H1 (cell line): ENCODE data around the gene IGF2BP3.

ENCODE experiments used
- CHD1 ChIP-seq: IDR thresholded peaks from 2 replicates; pipeline ENCODE4 v1.6.1; 2012; ENCODE audit warnings: low read depth, low read length, improper control_type of control experiment
- CTCF ChIP-seq, 3 experiments: IDR thresholded peaks; 1 replicate in 2 of 3; 2 replicates in 1 of 3; pipeline versions ENCODE4 v1.5.1 to v1.6.1; 2011; ENCODE audit warnings: low read length in 3 of 3, mild to moderate bottlenecking in 3 of 3, inconsistent platforms in 2 of 3, low read depth in 1 of 3, moderate library complexity in 1 of 3; ENCODE audit not compliant: insufficient read depth in 1 of 3; ENCODE audit errors: control extremely low read depth in 1 of 3
- EP300 ChIP-seq, 2 experiments: IDR thresholded peaks; 1 replicate in 1 of 2; 2 replicates in 1 of 2; pipeline ENCODE4 v1.6.1; 2011 to 2012; ENCODE audit warnings: low read depth in 2 of 2, low read length in 2 of 2, mild to moderate bottlenecking in 2 of 2, borderline replicate concordance in 1 of 2, inconsistent platforms in 1 of 2, moderate library complexity in 1 of 2
- PHF8 ChIP-seq: fragments of 200-600 bp; sonication (generic); conservative IDR thresholded peaks from 2 replicates; pipeline ENCODE4 v1.7.1; 2012; ENCODE audit warnings: low read depth, mild to moderate bottlenecking, inconsistent platforms, low read length, moderate library complexity
- POLR2A ChIP-seq, 2 experiments: IDR thresholded peaks; 1 replicate in 1 of 2; 2 replicates in 1 of 2; pipeline ENCODE4 v1.6.1; 2011; ENCODE audit warnings: low read depth in 2 of 2, low read length in 2 of 2, mild to moderate bottlenecking in 2 of 2; ENCODE audit errors: control extremely low read depth in 1 of 2
- POLR2AphosphoS5 ChIP-seq: IDR thresholded peaks from 2 replicates; pipeline ENCODE4 v1.6.1; 2011; ENCODE audit warnings: low read depth, low read length
- RFX5 ChIP-seq: IDR thresholded peaks from 2 replicates; pipeline ENCODE4 v1.6.1; 2011; ENCODE audit warnings: low read depth, low read length, improper control_type of control experiment, borderline replicate concordance
- SIX5 ChIP-seq: IDR thresholded peaks from 2 replicates; pipeline ENCODE4 v1.6.1; 2011; ENCODE audit warnings: mild to moderate bottlenecking, low read depth, low read length
- SP2 ChIP-seq: IDR thresholded peaks from 2 replicates; pipeline ENCODE4 v1.6.1; 2012; ENCODE audit warnings: mild to moderate bottlenecking, low read length, inconsistent platforms
- TF ChIP-seq, protein P1 (sequence below): IDR thresholded peaks from 2 replicates; pipeline ENCODE4 v1.6.1; 2012; ENCODE audit warnings: inconsistent platforms

DNA sequence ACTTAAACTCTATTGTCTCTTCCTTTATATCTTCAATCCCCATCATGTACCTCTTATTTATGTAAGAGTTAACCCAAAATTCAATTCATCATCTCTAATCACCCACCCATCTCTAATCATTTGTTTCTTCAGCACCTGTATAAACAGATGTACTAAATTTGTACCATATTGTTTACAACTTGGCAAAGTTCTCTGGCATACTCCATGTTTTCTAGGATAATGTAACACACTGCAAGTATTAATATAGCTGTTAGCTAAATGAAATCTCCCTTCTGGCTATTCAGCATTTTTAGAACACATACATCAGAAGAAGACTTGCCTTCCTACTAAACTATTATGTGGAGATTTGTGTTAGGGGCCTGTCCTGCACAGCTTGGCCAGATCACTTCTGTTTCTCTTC lies 138.1 kb downstream of the IGF2BP3 start:
- no peak for TF ChIP-seq POLR2A (IDR thresholded peaks at IDR 0.05; ENCODE audit: control extremely low read depth in 1 of 2, low read depth in 2 of 2, low read length in 2 of 2)
- TF ChIP-seq POLR2AphosphoS5: no peak
- TF ChIP-seq EP300 (IDR thresholded peaks at IDR 0.05; ENCODE audit: borderline replicate concordance in 1 of 2, low read depth in 2 of 2, low read length in 2 of 2): no peak
- TF ChIP-seq PHF8: no peak
- TF ChIP-seq, protein P1, sequence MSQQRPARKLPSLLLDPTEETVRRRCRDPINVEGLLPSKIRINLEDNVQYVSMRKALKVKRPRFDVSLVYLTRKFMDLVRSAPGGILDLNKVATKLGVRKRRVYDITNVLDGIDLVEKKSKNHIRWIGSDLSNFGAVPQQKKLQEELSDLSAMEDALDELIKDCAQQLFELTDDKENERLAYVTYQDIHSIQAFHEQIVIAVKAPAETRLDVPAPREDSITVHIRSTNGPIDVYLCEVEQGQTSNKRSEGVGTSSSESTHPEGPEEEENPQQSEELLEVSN: no peak
- TF ChIP-seq SIX5: no peak
- no peak for TF ChIP-seq CTCF (IDR thresholded peaks at IDR 0.05; ENCODE audit: control extremely low read depth in 1 of 3, insufficient read depth in 1 of 3, low read depth in 1 of 3, low read length in 3 of 3)
- no peak for TF ChIP-seq RFX5
- TF ChIP-seq SP2: no peak
- TF ChIP-seq CHD1: no peak
